Right atrium auricular region (tissue), 2 donors: ENCODE data around the gene ZDHHC1. TPM values are rescaled to one million over a fixed set of nuclear protein-coding genes. Genes with fewer than 3 reads are reported as not detected.

Experiments used
- DNase-seq: peaks from one replicate; pipeline ENCODE4 v3.0.0-alpha.2; 2019; ENCODE audit warnings: low spot score
- H3K27ac ChIP-seq, 2 donors: fragments of 200-600 bp; sonication (generic); 1 replicate in 1 of 2; 2 replicates in 1 of 2; pipeline ENCODE4 v1.5.1; 2016 to 2019
- H3K27me3 ChIP-seq, 2 donors: fragments of 200-600 bp; sonication (generic); one replicate each; pipeline versions ENCODE4 v1.5.1 to v1.6.0; 2017 to 2019
- H3K36me3 ChIP-seq: fragments of 200-600 bp; sonication (generic); one replicate; pipeline ENCODE4 v1.5.1; 2016
- H3K4me1 ChIP-seq, 2 donors: fragments of 200-600 bp; sonication (generic); one replicate each; pipeline versions ENCODE4 v1.5.1 to v1.6.0; 2017 to 2019
- H3K4me3 ChIP-seq, 2 donors: fragments of 200-600 bp; sonication (generic); 1 replicate in 1 of 2; 2 replicates in 1 of 2; pipeline ENCODE4 v1.5.1; 2017 to 2019; ENCODE audit warnings: mild to moderate bottlenecking in 1 of 2, moderate library complexity in 1 of 2
- H3K9me3 ChIP-seq, 2 donors: fragments of 200-600 bp; sonication (generic); one replicate each; pipeline ENCODE4 v1.5.1; 2019
- total RNA-seq, 2 donors: library from RNA; depleted of rRNA; stranded (reverse); fragments of >200 nt; gene quantifications; one replicate each; pipeline ENCODE4 v1.1.0, GENCODE V29; 2016
- TF ChIP-seq, protein P1 (sequence below), 2 donors: fragments of 200-600 bp; sonication (generic); IDR thresholded peaks; one replicate each; pipeline ENCODE4 v1.5.1; 2019; ENCODE audit warnings: antibody characterized with exemption in 2 of 2

Gene ZDHHC1
- total RNA-seq, 2 donors from 2014 or later: 8.9 to 11.8 TPM

DNA sequence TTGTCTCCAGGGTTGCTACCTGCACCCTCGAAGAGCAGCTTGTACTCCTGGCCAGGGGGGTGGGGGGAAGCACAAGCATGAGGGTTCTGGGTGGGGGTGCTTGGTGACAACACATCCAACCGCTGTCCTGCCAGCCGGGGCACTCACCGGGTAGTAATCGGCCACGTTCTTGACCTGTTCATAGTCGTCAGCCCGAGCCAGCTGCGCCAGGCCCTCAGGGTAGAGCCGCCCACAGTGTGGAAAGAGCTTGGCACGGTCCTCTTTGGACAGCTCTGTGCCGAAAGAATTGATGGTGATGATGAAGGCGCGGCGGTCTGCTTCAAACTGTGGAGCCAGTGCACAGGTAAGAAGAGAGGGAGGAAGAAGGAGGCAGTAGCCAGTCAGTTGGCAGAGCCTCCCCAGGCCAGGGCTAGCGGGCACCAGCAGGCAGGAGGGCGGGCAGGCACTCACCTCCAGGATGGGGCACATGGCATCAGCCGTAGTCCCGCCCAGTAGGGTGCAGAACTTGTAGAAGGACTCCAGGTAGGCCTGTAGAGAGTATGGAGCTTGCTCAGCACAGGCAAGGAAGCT is 22.6 kb upstream of the ZDHHC1 start:
- no peak overlapping the region for H3K27ac ChIP-seq
- H3K4me1 ChIP-seq: peaks cover 0 to 31% of the 10 kb centered on the region in 2 donors
- peaks cover 14% of the 10 kb centered on the region for H3K36me3 ChIP-seq
- TF ChIP-seq, protein P1, sequence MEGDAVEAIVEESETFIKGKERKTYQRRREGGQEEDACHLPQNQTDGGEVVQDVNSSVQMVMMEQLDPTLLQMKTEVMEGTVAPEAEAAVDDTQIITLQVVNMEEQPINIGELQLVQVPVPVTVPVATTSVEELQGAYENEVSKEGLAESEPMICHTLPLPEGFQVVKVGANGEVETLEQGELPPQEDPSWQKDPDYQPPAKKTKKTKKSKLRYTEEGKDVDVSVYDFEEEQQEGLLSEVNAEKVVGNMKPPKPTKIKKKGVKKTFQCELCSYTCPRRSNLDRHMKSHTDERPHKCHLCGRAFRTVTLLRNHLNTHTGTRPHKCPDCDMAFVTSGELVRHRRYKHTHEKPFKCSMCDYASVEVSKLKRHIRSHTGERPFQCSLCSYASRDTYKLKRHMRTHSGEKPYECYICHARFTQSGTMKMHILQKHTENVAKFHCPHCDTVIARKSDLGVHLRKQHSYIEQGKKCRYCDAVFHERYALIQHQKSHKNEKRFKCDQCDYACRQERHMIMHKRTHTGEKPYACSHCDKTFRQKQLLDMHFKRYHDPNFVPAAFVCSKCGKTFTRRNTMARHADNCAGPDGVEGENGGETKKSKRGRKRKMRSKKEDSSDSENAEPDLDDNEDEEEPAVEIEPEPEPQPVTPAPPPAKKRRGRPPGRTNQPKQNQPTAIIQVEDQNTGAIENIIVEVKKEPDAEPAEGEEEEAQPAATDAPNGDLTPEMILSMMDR (IDR thresholded peaks at IDR 0.05): no peak
- no peaks in the 10 kb centered on the region for H3K9me3 ChIP-seq
- no peak for DNase-seq
- H3K27me3 ChIP-seq: no peaks in the 10 kb centered on the region
- H3K4me3 ChIP-seq: no peak overlapping the region

DNA sequence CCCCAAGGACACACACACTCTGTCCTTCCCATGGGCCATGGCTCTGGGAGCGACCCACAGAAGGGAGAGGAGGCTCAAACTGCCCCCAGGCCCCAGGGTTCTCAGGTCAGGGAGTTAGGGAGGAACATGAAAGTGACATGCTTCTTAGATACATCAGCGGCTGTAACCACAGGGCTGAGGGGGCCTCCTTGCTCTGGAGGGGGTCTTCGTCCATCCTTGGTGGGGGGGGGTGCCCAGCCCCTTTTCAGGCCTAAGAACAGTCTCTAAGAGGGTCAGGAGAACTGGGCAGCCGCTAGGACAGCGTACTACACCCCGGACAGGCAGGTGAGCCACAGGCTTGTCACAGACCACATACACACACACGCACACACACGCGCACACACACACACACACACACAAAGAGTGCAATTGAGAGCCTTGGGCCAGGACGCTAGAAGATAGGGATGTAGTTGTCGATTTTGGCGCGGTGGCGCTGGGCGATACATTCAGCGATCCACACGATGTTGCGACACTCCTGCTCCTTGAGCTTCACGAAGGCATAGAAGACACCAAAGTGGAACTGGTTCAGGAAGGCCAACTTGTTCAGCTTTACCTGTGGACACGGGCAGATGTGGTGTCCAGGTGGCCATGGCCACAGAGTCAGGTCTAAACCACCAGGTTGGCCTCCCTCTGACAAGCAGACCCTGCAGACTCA is 22.0 kb upstream of the ZDHHC1 start:
- H3K36me3 ChIP-seq: peaks cover 14% of the 10 kb centered on the region
- H3K4me1 ChIP-seq: peaks cover 0 to 24% of the 10 kb centered on the region in 2 donors
- no peak overlapping the region for H3K27ac ChIP-seq
- no peak for DNase-seq
- H3K27me3 ChIP-seq: no peaks in the 10 kb centered on the region
- TF ChIP-seq, protein P1 (IDR thresholded peaks at IDR 0.05): no peak
- H3K4me3 ChIP-seq: no peak overlapping the region
- no peaks in the 10 kb centered on the region for H3K9me3 ChIP-seq

DNA sequence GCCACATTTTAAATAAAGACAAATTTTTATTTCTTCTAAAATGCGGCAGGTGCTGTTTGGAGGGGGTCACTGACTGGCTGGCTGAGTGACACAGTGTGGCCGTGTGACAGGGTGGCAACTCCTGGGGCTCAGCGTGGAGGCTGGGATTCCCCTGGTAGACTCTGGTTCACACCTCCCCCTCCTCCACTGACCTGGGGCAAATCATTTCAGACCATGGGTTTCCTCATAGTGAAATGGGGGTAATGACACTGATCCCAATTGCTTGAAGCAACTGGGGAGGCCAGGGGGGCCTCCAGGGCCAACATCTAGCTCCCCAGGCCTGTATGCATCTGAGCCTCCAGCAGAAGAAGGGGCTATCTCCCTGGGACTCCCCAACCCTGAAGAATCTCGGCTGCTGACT is 21.2 kb upstream of the ZDHHC1 start:
- no peaks in the 10 kb centered on the region for H3K27me3 ChIP-seq
- H3K36me3 ChIP-seq: peaks cover 14% of the 10 kb centered on the region
- no peaks in the 10 kb centered on the region for H3K9me3 ChIP-seq
- H3K4me1 ChIP-seq: peaks cover 0 to 18% of the 10 kb centered on the region in 2 donors
- TF ChIP-seq, protein P1 (IDR thresholded peaks at IDR 0.05): no peak
- H3K4me3 ChIP-seq: no peak overlapping the region
- H3K27ac ChIP-seq: no peak overlapping the region
- DNase-seq: no peak

DNA sequence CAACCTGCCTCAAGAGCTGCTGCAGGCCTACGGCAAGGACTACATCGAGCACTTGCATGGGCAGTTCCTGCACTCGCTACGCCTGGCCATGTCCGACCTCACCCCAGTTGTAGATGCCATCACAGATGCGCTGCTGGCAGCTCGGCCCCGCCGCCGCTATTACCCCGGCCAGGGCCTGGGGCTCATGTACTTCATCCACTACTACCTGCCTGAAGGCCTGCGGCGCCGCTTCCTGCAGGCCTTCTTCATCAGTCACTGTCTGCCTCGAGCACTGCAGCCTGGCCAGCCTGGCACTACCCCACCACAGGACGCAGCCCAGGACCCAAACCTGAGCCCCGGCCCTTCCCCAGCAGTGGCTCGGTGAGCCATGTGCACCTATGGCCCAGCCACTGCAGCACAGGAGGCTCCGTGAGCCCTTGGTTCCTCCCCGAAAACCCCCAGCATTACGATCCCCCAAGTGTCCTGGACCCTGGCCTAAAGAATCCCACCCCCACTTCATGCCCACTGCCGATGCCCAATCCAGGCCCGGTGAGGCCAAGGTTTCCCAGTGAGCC is 20.4 kb upstream of the ZDHHC1 start:
- DNase-seq: no peak
- Histone ChIP-seq H3K36me3 (peaks cover 14% of the 10 kb centered on the region), H3K4me1 (peaks cover 0 to 18% of the 10 kb centered on the region in 2 donors), H3K4me3 (no peak overlapping the region), H3K27ac (no peak overlapping the region), H3K9me3 (no peaks in the 10 kb centered on the region), H3K27me3 (no peaks in the 10 kb centered on the region)
- TF ChIP-seq, protein P1 (IDR thresholded peaks at IDR 0.05): no peak

DNA sequence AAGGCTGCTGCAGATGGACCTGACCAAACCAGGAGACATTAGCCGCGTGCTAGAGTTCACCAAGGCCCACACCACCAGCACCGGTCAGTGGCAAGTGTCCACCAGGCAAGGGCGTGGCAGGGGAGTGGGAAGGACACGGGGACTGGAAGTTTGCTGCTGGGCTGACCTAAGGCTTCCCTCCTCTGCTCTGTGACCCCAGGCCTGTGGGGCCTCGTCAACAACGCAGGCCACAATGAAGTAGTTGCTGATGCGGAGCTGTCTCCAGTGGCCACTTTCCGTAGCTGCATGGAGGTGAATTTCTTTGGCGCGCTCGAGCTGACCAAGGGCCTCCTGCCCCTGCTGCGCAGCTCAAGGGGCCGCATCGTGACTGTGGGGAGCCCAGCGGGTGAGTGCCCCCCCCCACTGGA is 19.5 kb upstream of the ZDHHC1 start:
- H3K36me3 ChIP-seq: peaks cover 14% of the 10 kb centered on the region
- no peaks in the 10 kb centered on the region for H3K27me3 ChIP-seq
- H3K27ac ChIP-seq: no peak overlapping the region
- no peaks in the 10 kb centered on the region for H3K9me3 ChIP-seq
- DNase-seq: no peak
- peaks cover 0 to 15% of the 10 kb centered on the region in 2 donors for H3K4me1 ChIP-seq
- H3K4me3 ChIP-seq: no peak overlapping the region
- TF ChIP-seq, protein P1 (IDR thresholded peaks at IDR 0.05): no peak
